ELF-1 (cell line): ENCODE data around the gene NTHL1.

ENCODE experiments used
- DNase-seq: peaks from one replicate; pipeline ENCODE4 v3.0.0-alpha.2; 2016; ENCODE audit warnings: low read depth, low spot score

Gene NTHL1

DNA sequence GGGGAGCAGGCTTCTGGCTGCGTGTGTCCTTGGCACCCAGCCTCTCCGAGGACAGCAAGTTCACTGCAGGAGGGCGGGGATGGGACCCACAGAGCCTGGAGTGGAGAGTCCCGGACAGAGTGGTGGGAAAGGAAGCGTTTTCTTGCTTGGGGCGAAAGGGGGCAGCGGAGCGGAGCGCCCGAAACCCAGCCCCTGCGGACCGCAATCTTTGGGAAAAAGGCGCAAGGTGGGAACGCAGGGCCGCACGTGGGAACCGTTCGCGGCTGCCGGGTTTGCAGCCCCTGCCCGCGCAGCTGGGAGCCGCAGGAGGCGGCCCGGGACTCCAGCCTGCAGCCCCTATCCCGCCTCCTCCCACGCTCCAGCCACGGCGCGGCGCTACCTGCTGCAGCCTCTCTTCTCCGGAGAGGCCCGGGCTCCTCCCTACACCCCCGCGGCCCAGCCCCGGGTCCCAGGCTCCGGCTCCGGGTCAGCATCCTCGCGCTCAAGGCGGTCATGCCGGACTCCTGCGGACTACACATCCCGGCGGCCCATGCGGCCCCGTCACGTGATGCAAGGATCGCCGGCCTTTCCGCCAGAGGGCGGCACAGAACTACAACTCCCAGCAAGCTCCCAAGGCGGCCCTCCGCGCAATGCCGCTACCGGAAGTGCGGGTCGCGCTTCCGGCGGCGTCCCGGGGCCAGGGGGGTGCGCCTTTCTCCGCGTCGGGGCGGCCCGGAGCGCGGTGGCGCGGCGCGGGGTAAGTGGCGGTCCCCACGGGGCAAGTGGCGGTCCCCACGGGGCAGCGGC, at the start of gene NTHL1, which contains the start of gene TSC2:
NTHL1 (minus strand) TSS at position 505 of the 786 bp plus-strand sequence; CDS start at position 494, 11 bp downstream.
TSC2 (plus strand) TSS at position 656 of the 786 bp plus-strand sequence. CDS start 631 bp downstream, outside the sequence.
- DNase-seq = peak; percentile 99

DNA sequence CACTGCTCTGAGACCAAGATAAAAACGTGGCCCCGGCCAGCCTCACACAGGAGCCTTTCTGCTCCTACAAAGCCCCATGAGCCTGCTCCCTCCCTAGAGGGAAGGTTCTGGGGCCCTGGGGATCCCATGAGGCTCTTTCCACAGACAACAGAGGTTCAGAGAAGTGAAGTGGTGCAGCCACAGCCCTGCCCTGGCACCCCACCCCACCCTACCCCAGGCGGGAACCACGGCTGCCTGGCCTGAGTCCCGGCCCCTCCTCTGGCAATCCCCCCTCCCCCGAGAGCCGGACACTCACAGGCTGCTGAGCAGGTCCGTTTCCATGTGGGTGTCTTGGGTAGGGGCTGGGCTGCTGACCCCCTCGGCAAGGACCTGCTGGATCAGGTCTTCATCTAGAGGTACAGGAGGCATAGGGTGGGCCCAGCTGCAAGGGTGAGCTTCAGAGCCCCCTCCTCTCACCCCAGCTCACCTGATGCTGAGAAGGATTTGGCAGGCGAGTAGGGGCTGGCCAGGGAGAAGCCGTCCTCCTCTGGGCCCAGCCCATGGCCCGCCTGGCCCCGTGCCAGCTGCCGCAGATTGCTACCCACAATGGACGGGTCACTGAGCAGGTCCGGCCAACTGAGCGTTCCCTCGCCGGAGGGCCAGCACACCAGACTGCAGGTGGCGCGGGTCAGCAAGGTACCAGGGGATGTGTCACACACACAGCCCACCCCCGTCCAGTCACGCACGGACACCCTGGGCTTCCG, 49.4 kb upstream of the NTHL1 start:
- no peak for DNase-seq

DNA sequence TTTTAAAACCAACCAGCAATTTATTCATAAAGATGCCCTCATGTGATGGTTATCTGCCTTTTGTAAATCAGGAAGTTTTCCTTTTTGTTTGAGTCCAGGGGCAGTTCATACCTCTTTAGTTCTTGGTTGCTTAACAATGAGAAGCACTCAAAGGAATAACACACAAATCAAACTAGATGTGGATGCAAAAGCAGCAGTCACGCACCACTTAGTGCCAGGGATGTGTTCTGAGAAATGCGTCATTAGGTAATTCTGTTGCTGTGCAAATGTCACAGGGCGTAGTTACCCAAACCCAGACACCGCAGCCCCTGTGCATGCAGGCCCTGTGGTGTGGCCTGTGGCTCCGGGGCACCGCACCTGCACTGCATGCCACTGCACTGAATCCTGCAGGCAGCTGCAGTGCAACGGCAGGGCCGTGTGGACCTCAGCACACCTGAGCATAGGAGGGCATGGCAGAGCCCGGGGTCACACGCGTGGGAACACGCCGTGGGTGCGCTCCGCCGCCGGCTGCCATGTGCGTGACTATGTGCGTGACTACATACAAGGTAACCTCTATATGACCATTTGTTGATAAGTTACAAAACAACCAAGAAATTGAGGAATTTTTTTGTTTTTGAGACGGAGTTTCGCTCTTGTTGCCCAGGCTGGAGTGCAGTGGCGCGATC, 48.4 kb upstream of the NTHL1 start:
- DNase-seq = no peak

DNA sequence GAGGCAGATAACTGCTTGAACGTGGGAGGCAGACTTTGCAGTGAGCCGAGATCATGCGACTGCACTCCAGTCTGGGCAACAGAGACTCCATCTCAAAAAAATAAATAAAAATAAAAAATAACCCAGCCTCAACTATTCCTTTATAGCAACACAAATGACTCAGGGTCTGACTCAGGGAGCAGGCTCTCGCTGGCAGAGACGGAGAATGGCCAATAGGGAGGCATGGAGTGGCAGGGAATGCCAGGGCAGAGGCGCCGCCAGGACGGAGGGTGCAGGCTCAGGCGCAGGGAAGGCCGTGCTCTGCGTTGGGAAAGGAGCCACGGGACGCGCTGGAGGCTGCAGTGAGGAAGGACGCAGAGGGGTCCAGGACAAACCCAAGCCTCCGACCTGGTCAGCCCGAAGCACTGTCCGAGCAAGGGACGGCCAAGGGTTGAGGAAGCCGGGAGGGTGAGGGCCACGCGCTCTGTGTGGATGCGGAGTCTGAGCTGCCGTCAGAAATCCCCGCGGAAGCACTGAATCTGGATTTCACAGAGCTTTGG, 47.8 kb upstream of the NTHL1 start:
- no peak for DNase-seq

DNA sequence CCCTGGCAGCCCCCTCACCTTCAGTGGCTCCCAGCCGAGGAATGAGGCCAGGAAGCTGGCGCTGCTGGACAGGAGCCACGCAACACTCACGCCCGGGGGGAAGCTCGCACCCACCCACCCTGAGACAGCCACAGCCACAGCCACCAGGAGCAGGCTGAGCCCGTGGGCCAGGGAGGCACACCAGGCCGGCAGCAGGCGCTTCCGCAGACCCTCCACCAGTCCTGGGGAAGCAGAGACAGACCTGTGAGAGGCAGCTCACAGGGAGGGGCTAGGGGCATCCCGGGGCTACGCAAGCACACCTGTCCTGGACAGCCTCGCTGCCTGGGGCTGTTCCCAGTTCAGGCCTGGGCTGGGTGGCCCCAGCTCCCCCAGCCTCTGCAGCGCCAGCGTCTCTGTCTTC, 46.2 kb upstream of the NTHL1 start:
- no peak for DNase-seq

DNA sequence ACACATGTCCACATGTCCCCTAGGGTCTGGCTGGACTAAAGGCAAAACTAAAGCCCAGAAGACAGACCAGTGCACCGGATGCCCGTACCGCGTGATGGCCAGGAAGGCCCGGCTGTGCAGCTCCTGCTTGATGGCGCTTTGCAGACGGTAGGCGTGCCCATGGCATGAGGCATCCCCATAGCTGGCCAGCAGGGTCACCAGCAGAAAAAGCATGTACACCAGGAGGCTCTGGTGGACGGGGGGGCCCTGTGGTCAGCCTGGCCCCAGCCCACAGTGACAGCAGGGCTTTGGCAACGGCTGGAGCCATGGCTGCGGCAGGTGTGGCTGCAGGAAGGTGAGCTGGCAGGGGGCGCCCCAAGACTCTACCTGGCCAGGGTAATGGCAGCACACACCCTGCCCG, 45.2 kb upstream of the NTHL1 start:
- DNase-seq = no peak

DNA sequence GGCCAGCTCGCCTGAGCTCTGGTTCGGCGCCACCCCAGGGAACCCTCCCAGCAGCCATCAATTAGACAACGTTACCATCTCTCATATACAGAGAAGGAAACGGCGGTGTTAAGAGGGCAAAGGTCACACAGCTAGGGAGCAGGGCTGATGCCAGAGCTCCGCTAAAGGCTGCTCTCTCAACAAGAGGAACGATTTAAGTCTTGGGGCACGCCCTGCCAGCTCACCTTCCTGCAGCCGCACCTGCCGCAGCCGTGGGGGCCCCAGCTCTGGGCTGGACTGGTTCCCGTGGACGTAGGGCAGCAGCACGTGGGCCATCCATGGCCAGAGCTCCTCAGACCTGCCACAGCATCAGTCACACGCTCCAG, 44.6 kb upstream of the NTHL1 start:
- no peak for DNase-seq

DNA sequence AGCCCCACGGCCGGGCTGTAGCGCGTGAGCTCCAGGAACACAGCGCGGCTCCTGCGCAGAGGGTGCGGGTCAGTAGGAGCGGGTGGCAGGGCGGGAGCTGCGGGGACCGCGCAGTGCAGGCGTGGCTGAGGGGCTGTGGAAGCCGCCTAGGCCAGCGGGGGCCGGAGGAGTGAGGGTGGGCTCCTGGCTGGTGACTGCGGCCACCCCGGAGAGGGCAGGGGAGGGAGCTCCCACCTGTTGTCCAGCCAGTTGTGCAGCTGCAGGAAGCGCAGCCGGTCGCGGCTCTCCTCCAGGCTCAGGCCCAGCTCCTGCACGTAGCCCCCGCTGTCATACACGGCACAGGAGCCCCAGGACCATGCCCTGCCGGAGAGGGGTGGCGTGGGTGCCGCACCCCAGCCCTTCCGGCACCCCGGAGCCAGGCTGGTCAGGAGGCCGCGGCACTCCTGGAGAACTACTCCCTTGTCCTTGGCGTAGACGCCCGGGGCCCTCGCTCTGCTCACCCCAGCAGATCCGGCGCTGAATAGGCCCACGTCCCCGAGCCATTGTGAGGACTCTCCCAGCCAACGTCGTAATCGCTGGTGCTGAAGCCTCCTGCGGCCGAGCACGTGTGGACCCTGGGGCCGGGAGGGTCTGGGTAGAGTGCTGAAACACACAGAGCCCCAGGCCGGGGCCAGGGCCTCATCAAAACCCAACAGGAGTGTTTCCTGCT, 44.1 kb upstream of the NTHL1 start:
- DNase-seq = peak; percentile 62

DNA sequence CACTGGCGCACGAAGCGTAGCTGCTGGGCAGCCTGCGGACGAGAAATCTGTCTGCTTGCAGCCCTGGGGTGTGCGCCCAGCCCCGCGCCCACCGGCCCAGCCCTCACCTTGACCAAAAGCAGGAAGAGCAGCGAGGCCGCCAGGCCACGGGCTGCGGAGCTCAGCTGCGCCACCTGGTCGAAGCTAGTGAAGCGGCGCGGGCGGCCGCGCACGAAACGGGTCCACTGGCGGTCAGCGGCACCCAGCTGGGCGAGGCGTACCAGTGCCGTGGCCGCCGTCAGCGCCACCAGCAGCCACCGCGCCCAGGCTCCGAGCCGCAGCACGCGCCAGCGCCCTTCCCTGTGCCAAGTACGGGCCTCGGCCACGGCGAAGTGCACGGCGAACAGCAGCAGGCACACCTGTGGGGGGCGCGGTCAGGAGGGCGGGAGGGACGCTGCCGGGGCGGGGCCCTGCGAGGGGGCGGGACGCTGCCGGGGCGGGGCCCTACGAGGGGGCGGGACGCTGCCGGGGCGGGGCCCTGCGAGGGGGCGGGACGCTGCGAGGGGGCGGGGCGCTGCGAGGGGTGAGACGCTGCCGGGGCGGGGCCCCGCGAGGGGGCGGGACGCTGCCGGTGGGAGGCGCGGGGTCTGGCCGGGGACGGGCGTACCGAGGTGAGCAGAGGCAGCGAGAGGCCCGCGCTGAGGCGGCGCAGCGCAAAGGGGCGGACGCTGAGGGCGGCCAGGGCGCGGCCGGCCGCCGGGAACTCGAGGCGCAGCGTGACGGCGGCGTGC, 43.3 kb upstream of the NTHL1 start:
- peak; percentile 88 for DNase-seq

DNA sequence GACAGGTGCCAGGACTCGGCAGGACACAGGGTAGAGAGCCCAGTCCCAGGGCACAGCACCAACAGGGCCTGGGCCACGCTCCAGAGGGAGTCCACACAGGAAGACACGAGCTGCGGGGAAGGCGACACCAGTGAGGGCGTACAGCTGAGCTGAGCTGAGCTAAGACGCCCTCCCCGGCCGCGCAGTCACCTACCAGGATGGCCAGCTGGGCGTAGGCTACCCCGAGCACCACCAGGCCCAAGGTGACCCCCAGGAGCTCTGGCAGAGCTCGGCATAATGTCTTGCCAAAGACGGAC, 42.8 kb upstream of the NTHL1 start:
- no peak for DNase-seq

DNA sequence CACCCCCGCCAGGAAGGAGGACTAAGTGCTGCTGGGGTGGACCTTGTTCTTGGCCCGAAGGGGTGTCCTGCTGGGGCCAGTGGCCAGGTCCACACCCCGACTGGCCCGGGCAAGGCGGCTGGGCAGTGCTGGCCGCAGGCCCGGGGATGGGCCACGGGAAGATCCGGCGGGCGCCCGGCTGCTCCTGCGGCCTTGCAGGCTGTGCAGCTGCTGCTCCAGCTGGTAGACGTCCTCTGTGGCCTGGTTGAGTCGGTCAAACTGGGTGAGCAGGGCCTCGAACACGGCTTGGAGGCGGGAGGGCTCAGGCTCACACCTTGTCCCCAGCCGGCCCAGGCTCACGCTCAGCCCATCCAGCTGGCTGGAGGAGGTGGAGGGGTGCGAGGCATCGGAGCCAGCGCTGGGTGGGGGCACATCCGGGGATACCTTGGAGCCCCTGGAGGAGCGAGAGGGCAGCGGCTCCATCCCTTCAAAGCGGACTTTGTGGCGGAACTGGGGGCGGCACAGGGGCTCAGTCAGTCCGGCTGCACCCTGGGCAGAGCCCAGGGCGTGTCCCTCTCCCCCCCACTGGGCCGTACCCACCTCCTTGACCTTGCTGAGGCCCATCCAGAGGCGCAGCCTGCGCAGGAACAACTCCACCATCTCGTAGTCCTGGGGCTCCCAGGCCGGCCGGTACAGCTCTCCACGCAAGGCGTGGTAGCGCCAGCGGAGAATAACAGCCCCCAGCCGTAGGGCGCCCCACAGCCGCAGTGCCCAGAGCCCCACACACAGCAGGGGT, 42.3 kb upstream of the NTHL1 start:
- no peak for DNase-seq

DNA sequence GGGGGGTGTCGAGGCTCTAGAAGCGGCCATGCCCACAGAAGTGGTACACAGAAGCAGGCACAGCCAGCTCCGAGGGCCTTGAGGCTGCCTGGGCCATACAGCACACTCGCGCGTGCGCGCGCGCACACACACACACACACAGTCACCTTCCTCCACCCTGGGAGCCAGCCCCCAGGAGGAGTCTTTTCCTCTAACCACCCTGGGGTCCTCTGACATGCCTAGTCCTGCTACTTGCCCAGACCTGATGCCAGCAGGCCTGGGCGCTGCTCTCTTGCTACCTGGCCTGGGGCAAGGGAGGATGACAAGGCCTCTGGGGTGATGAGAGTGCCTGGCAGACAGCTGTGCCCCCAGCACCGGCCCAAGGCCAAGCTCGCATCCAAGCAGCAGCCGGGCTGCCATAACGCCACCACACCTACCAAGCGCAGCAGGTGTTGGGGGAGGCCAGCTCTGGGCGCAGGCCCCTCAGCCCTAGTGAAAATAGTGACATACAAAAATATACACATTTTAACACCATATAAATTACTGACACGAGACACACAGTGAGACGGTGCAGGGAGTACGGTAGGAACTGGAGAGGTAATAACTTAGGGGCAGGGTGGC, 41.2 kb upstream of the NTHL1 start:
- DNase-seq = no peak

DNA sequence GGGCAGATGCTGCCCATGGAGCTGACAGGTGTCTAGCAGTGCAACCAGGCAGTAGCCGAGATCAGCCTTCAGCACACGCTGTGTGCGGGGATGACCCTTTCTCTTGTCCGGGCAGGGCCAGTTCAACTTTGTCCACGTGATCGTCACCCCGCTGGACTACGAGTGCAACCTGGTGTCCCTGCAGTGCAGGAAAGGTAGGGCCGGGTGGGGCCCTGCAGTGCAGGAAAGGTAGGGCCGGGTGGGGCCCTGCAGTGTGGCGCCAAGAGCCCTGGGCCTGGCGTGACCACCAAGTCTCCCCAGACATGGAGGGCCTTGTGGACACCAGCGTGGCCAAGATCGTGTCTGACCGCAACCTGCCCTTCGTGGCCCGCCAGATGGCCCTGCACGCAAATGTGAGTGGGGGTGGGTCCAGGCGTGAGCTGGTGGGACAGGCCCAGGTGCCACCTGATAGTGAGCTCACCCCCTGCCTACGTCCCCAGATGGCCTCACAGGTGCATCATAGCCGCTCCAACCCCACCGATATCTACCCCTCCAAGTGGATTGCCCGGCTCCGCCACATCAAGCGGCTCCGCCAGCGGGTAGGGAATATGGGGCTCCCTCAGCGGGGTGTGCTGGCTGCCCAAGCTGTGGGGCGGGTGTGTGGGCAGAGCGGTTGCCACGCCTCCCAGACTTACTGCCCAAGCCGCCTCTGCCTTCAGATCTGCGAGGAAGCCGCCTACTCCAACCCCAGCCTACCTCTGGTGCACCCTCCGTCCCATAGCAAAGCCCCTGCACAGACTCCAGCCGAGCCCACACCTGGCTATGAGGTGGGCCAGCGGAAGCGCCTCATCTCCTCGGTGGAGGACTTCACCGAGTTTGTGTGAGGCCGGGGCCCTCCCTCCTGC, 40.4 kb upstream of the NTHL1 start:
- DNase-seq = no peak

DNA sequence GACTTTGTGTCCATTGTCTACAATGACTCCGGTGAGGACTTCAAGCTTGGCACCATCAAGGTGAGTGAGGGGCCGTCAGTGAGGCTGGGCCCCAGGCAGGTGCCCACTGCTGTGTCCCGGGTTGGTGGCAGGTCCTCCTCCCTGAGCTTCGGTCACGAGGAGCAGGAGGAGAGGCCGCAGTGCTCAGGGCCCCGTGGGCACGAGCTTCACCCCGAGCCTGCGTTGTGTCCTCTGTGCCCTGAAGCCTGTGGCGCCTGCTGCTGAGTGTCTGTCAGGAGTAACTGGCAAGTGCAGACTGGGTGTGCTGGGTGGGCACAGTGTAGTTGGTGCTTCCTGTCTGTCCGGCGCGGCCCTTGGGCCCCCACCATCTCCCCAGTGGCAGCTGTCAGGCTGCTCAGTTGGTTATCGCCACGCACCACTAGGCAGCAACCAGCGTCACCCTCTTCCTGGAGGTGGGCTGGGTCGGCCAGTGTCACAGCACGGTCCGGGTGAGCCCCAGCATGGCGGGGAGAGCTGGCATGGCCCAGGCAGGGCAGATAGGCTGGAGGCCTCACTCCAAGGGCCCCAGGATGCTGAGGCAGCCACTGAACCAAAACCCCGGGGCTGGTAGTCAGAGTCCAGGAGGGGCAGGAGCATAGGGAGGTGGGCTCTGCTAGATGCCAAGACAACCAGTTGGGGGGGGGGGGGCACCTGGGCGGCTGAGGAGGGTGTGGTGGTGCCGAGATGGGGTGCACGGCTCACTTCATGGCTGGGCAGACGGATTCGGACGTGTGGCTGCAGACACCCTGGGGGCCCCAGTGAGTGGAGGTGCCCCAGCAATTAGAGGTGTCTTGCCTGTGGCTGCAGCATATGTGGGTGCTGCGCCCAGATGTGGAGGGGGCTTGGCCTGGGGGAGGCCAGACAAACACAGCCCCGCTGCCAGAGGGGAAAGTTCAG, 39.4 kb upstream of the NTHL1 start:
- DNase-seq = no peak

DNA sequence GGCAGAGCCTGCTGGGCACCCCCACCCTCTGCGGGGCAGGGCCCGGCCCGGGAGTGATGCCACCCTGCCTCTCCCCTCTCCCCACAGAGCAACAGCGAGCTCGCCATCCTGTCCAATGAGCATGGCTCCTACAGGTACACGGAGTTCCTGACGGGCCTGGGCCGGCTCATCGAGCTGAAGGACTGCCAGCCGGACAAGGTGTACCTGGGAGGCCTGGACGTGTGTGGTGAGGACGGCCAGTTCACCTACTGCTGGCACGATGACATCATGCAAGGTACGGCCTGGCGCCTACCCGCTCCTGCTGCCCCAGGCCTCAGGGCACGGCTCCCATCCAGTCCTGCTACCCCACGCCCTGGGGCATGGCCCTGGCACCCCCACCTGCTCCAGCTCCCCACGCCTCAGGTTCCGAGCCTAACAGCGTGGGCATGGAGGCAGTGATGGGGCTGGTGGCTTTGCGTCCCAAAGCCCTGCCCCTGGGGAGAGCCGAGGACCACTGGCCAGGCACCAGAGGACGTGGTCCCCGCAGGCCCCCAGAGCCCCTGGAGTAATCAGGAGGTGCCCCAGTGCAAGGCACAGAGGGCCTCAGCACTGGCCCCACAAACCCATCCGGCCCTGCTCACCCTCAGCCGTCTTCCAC, 38.6 kb upstream of the NTHL1 start:
- no peak for DNase-seq

DNA sequence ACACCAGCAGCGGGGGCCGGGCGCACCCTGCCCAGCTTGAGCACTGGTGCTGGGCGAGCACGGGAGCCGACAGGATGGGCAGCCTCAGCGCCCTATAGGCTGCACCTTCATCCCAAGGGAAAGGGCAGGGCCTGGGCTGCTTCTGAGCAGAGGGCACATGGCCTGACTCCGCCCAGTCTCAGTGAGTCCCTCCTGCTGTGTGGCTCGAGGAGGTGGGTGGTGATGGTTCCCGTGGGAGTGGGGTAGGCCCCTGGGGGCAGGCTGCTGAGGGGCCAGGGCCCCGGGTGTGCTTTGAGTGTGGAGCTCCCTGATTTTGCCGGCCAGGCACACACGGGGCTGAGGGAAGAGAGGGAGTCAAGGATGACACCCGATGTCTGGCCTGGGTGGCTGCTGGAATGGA, 38.0 kb upstream of the NTHL1 start:
- DNase-seq = no peak
